DMS 273 (cell line): ENCODE data around the gene HGD.
"Not testable (repeated sequence)": the region's sequence is repeated elsewhere in the genome, so short reads cannot be mapped to it uniquely, and the experiment has no call there.

ENCODE experiments used
- DNase-seq: peaks from one replicate; lab custom pipeline; 2025; ENCODE audit not compliant: unreplicated experiment; lab: John Stamatoyannopoulos, UW

HGD gene

GRCh38 chr3:120680193-120680894, 1.7 kb downstream of the HGD start:
- DNase-seq, result no peak

GRCh38 chr3:120678984-120679383, 3.1 kb downstream of the HGD start:
- peak; percentile 32 for DNase-seq

DNA sequence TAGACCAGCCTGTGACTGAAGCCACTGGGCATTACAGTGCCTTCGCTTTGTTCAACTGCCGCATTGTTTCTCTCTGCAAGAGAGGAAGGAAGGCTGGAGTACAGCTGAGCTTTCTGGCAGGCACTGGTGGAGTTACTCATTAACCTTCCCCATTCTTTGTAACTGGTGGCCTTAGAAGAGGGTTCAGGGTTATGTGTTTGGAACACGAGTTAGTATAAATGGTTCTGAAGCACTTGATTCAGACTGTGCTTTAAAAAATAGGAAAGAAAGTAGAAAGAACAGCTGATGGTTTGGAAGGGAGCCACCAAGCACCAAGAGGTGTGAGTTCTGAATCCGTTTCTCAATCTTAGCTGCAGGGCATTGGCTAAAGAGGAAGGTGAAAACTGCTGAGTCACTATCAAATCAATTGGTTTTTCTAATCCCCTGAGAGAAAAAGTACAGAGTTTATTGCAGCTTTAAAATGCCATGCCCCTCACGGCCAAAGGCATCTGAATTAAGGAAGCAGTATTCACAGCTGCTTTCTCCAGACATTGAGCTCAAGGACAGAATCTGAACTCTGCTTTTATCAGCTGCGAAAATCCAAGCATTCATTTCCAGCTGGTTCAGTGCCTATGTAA, 3.6 kb downstream of the HGD start:
- DNase-seq, result peak; percentile 49

GRCh38 chr3:120677193-120677592, 4.8 kb downstream of the HGD start:
- DNase-seq, result not testable (repeated sequence)

GRCh38 chr3:120673116-120673515, 8.9 kb downstream of the HGD start:
- DNase-seq, result peak; percentile 87

GRCh38 chr3:120670576-120670975, 11.5 kb downstream of the HGD start:
- no peak for DNase-seq

DNA sequence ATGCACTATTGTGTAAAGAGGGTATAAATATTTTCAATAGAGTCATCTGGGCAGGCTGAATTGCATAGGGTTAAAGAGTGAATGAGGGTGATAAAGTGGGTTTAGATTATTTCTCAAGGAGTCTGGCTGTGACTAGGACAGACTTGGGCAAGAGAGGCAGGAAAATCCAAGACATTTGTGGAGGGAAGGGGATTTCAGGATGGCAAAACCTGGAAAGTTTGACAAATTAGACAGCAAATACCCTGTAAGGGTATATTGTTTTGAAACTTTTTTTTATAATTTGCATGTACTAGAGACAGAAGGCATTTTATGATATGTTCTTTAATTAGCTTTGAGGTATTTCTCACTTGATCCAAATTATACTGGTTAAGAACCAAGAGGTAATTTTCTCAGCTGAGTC, 17.1 kb downstream of the HGD start:
- no peak for DNase-seq

DNA sequence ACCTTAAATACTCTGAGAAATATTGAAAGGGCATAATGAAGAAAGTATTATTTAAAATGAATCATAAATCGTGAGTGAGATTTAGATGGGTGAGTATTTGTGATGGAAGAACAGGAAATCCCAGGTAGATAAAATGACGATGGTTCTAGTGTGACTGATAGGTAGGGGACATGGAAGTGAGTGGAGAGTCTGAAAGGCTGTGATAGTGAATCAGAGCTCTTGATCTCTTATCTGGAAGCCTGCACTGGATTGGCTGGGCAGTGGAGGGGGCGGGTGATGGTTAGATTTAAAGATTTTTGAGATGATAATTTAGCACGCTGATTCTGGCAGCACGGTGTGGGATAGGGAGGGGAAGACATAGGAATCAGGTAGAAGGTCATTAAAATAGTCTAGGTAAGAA, 20.1 kb downstream of the HGD start:
- DNase-seq, result no peak

DNA sequence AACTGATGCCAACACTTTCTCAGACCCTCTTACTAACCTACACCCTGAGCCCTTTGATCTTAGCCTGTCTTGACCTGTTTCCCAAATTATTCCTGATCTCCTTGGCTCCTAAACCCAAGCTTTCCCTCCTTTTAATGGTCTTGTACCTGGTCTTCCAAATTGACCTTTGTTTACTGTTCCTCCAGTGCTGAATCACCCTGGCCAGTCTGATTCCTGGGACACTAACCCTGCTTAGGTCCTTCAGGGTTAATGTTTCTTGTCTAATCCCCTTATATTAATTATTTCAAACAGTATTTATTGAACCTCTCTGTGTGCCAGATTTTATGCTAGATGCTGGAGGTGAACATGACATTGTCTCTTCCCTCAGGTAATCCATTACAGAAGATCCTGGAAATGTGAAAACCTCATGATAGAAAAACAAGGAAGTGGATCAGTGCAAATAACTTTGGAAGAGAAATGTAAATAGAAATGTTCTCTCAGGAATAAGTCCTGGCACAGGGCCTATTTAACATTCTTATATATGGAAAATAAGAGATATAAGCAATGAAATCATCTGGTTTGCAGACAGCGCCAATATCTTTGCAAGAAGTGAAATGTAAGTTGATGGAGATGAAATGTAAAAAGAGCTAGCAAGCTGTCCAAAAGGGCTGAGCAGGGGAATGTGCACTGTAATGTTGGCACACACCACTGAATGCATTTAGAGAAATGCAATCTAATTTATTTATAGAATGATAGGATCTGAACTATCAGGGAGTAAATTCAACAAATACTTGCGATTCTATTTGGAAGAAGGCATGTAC, 20.7 kb downstream of the HGD start:
- no peak for DNase-seq

DNA sequence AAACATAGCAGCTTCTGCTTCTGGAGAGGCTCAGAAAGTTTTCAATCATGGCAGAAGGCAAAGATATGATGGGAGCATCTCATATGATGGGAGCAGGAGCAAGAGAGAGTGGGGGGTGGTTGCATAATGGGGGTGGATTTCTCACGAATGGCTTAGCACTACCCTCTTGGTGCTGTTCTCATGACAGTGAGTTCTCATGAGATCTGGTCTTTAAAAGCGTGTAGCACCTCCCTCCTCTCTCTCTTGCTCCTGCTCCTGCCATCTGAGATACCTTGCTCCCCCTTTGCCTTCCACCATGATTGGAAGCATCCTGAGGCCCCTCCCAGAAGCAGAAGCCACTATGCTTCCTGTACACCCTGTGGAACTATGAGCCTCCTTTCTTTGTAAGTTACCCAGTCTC, 22.2 kb downstream of the HGD start:
- no peak for DNase-seq

GRCh38 chr3:120659285-120659684, 22.8 kb downstream of the HGD start:
- DNase-seq, result no peak

- peak; percentile 89 for DNase-seq
Measured at GRCh38 chr3:120652896-120653545, 29.0 kb downstream of the HGD start.

- DNase-seq, result peak; percentile 92
Measured at GRCh38 chr3:120652281-120652680, 29.8 kb downstream of the HGD start.

DNA sequence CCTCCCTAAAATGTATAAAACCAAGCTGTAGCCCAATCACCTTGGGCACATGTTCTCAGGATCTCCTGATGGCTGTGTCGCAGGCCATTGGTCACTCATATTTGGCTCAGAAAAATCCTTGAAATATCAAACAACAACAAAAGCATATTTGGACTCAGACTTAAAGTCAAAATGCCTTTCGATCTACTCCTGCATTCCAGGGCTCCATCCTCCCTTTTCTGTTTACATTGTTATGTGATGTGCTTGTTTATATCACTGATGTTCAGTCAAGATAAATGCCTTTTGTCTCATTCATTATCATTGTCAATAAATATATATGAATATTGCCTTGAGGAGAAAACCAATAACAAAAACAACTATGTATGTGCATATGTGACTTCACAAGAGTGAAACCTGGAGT, 31.7 kb downstream of the HGD start:
- no peak for DNase-seq

DNA sequence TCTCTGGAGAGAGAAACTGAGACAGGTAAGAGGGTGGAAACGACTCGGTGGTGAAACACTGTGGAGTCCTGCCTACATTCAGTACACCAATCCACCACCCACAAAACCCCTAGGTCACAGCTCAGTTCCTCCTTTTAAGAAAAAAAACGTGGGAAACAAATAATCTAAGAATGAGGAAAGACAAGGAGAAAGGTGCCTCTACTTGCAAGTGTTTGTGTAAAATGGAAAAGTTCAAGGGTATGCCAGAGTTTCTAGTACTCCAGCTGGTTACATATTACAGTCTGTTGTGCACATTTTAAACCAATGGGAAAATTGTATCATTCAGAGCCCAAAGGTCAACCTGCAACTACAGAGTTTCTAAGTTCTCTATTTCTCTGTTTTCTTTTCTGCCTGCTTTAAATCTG, 32.2 kb downstream of the HGD start:
- no peak for DNase-seq

- no peak for DNase-seq
Measured at GRCh38 chr3:120648290-120648689, 33.7 kb downstream of the HGD start.

DNA sequence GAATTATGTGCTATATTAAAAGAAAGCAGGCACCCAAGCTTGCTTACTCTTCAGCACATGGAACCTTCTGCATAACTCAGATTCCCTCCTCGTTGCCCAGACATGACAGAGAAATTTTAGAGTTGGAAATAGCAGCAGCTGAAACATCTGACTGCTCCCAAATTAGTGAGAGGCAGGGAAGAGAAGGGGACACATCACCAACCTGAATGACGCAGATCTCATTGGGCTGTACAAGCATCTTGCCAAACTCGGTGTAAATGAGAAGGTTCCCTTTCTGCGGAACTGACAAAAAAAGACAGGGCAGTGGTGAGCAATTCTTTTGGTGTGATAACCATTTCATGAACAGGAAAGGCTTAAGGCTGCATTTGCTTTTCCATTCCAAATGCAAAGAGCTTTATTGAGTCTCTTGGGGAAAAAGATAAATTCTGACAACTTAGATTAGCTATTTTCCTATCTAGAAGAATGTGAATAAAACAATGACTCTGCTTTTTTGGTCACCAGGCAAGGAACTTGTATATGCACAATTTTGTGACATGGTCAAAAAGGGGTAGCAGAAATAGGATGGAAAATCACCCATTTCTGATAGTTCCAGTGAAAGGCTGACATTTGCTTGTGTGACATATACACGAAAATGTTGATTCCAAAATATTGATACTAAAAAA, 35.1 kb downstream of the HGD start:
- no peak for DNase-seq

- peak; percentile 51 for DNase-seq
Measured at GRCh38 chr3:120645083-120645845, 36.8 kb downstream of the HGD start.

DNA sequence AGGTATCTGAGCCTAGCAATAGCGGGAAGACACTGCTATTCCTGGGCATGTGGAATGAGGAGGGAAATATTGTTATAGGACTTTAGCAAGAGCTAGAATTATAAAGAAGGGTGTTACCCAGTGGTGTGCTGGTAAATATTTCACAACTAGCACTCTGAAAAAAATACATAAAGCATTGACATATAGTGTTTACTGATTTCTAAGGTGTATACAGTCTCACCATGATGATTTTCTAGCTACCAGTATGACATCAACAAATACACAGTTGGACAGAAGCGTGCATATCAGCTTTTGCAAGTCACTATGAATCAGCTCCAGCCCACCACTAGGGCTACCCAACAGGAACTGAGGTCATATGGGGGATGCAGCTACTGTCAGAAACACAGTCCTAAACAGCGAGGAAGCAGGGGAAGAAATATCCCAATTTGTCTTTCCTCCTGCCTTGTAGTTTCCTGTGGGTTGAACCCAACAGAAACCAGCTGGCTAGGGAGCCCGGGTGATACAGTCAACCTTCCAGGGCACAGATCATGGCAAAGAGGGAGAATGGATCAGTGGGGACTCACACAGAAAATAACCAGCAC, 39.6 kb downstream of the HGD start:
- peak; percentile 22 for DNase-seq

DNA sequence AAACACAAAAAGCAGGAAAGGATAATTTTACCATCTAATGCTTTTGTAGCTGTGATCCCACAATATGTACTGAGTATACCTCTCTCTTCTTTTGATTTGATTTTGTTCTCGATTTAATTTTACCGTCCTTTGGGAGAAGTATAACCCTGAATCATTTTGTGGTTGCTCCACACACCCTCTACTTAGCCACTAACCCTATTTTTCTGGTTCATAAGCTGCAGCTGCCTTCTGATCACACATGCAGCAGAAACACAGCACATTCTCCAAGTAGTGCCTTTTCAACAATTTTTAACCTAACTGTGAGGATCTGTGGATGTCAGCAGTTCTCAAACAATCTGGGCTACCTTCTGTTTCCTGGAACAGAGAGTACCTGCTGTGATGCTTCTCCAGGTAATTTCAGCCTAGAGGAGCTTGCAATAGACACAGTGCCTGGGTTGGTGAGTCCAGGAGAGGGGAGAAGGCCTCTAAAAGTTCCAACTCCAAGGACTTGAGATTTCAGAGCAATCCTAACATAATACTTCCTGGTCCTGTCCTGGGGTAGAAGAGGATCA, 40.3 kb downstream of the HGD start:
- no peak for DNase-seq
